Esophagus muscularis mucosa (tissue), 4 donors: Measurements from ENCODE around the gene CD1E. TPM values are rescaled to one million over a fixed set of nuclear protein-coding genes. Genes with fewer than 3 reads are reported as not detected.
"Not testable (repeated sequence)": the region's sequence is repeated elsewhere in the genome, so short reads cannot be mapped to it uniquely, and the experiment has no call there.

ENCODE experiments used
- DNase-seq: peaks from one replicate; pipeline ENCODE4 v3.0.0-alpha.2; 2017; ENCODE audit errors: extremely low spot score
- H3K27ac ChIP-seq, 4 donors: fragments of 200-600 bp; sonication (generic); replicated peaks in 1 of 4; 1 replicate in 3 of 4; 2 replicates in 1 of 4; pipeline ENCODE4 v1.5.1; 2016 to 2019; ENCODE audit warnings: mild to moderate bottlenecking in 1 of 4
- H3K27me3 ChIP-seq, 4 donors: fragments of 200-600 bp; sonication (generic); one replicate each; pipeline versions ENCODE4 v1.5.1 to v1.6.0; 2016 to 2019
- H3K36me3 ChIP-seq, 4 donors: fragments of 200-600 bp; sonication (generic); one replicate each; pipeline ENCODE4 v1.5.1; 2016 to 2019
- H3K4me1 ChIP-seq, 4 donors: fragments of 200-600 bp; sonication (generic); one replicate each; pipeline ENCODE4 v1.5.1; 2016 to 2019
- H3K4me3 ChIP-seq, 4 donors: fragments of 200-600 bp; sonication (generic); 1 replicate in 2 of 4; 2 replicates in 2 of 4; pipeline ENCODE4 v1.5.1; 2016 to 2019; ENCODE audit warnings: mild to moderate bottlenecking in 4 of 4, moderate library complexity in 1 of 4
- H3K9me3 ChIP-seq, 4 donors: fragments of 200-600 bp; sonication (generic); 1 replicate in 3 of 4; 2 replicates in 1 of 4; pipeline ENCODE4 v1.5.1; 2016 to 2019
- CTCF ChIP-seq, 3 experiments: fragments of 200-600 bp in 2 of 3; fragments of 450-650 bp in 1 of 3; sonication (generic) in 2 of 3; IDR thresholded peaks; one replicate each; pipeline ENCODE4 v1.5.1; 2017 to 2019; ENCODE audit warnings: antibody characterized with exemption in 3 of 3, mild to moderate bottlenecking in 2 of 3, moderate library complexity in 1 of 3
- EP300 ChIP-seq: sonication (generic); formaldehyde crosslinking; IDR thresholded peaks from one replicate; pipeline ENCODE4 v1.6.1; 2017; ENCODE audit warnings: antibody characterized with exemption
- POLR2A ChIP-seq: fragments of 450-650 bp; IDR thresholded peaks from one replicate; pipeline ENCODE4 v1.6.1; 2017; ENCODE audit warnings: antibody characterized with exemption, moderate library complexity, mild to moderate bottlenecking, low read depth
- POLR2AphosphoS5 ChIP-seq, 2 donors: sonication (generic); formaldehyde crosslinking; IDR thresholded peaks; one replicate each; pipeline ENCODE4 v1.6.1; 2017; ENCODE audit warnings: antibody characterized with exemption in 2 of 2
- WGBS: methylation state at CpG from one replicate; pipeline ENCODE4 v1.1.5; 2018; 5-methylcytosine and 5-hydroxymethylcytosine counted together
- intact Hi-C: fragments of 100-400 bp; cut with DNase I; formaldehyde crosslinking; loops from one replicate; pipeline ENCODE4 v1.15.1; 2023
- total RNA-seq, 4 donors: library from RNA; depleted of rRNA; stranded (reverse); fragments of >200 nt; gene quantifications; one replicate each; pipeline versions ENCODE4 v1.1.0 to v1.2.1, GENCODE V29; 2016

The CD1E gene
- total RNA-seq, 4 donors from 2014 or later, result 0.23 to 0.99 TPM; not detected in 2

GRCh38 chr1:158371188-158371953, 17.7 kb downstream of the CD1E start:
- TF ChIP-seq POLR2A (no peak), POLR2AphosphoS5 (IDR thresholded peaks at IDR 0.05) (no peak), EP300 (no peak), CTCF (IDR thresholded peaks at IDR 0.05) (no peak)
- peaks cover 0 to 26% (median 13%) of the 10 kb centered on the region in 4 donors for H3K9me3 ChIP-seq
- WGBS, result 83% methylated on average over 4 of the region's 6 CpGs
- DNase-seq, result no peak
- H3K27ac ChIP-seq, result no peak overlapping the region
- H3K27me3 ChIP-seq, result no peaks in the 10 kb centered on the region
- H3K4me3 ChIP-seq, result no peak overlapping the region
- no peaks in the 10 kb centered on the region for H3K36me3 ChIP-seq
- intact Hi-C loops, result no loop called here
- no peaks in the 10 kb centered on the region for H3K4me1 ChIP-seq

- H3K4me1 ChIP-seq, intact Hi-C loops, H3K27me3 ChIP-seq, H3K27ac ChIP-seq, H3K36me3 ChIP-seq, H3K4me3 ChIP-seq, DNase-seq: not testable (repeated sequence)
- H3K9me3 ChIP-seq, result peaks cover 0 to 26% (median 13%) of the 10 kb centered on the region in 4 donors
- 95% methylated on average over 12 of the region's 25 CpGs for WGBS
Observed at GRCh38 chr1:158374101-158374500, 20.4 kb downstream of the CD1E start.

GRCh38 chr1:158374860-158375259, 21.2 kb downstream of the CD1E start:
- WGBS, result 83% methylated on average over 1 of the region's 1 CpG
- intact Hi-C loops, result no loop called here
- DNase-seq, result no peak

GRCh38 chr1:158390331-158390730, 36.6 kb downstream of the CD1E start:
- H3K36me3 ChIP-seq, result no peaks in the 10 kb centered on the region
- no peaks in the 10 kb centered on the region for H3K4me1 ChIP-seq
- TF ChIP-seq POLR2AphosphoS5 (IDR thresholded peaks at IDR 0.05) (no peak), POLR2A (no peak), EP300 (no peak), CTCF (IDR thresholded peaks at IDR 0.05) (no peak)
- no peak overlapping the region for H3K27ac ChIP-seq
- H3K4me3 ChIP-seq, result no peak overlapping the region
- intact Hi-C loops, result no loop called here
- no peaks in the 10 kb centered on the region for H3K27me3 ChIP-seq
- H3K9me3 ChIP-seq, result no peaks in the 10 kb centered on the region
- DNase-seq, result no peak
- WGBS, result 43% methylated on average over 1 of the region's 1 CpG

More at GRCh38 chr1:158374860-158375259, 21.2 kb downstream of the CD1E start:
- TF ChIP-seq CTCF (IDR thresholded peaks at IDR 0.05), result no peak
- TF ChIP-seq EP300, result no peak
- TF ChIP-seq POLR2AphosphoS5 (IDR thresholded peaks at IDR 0.05), result no peak
- no peak for TF ChIP-seq POLR2A
- Histone ChIP-seq H3K27ac (no peak overlapping the region), H3K27me3 (no peaks in the 10 kb centered on the region), H3K4me1 (no peaks in the 10 kb centered on the region), H3K36me3 (no peaks in the 10 kb centered on the region), H3K9me3 (peaks cover 0 to 26% (median 13%) of the 10 kb centered on the region in 4 donors), H3K4me3 (no peak overlapping the region)

- TF ChIP-seq POLR2A (no peak), POLR2AphosphoS5 (IDR thresholded peaks at IDR 0.05) (no peak), EP300 (no peak), CTCF (IDR thresholded peaks at IDR 0.05) (no peak)
- H3K27ac ChIP-seq, result no peak overlapping the region
- no peaks in the 10 kb centered on the region for H3K9me3 ChIP-seq
- no peaks in the 10 kb centered on the region for H3K27me3 ChIP-seq
- no peaks in the 10 kb centered on the region for H3K36me3 ChIP-seq
- intact Hi-C loops, result no loop called here
- H3K4me1 ChIP-seq, result no peaks in the 10 kb centered on the region
- DNase-seq, result no peak
- H3K4me3 ChIP-seq, result no peak overlapping the region
Observed at GRCh38 chr1:158391099-158391498, 37.4 kb downstream of the CD1E start.
